Measurements from ENCODE around the gene LAYN.

DNA sequence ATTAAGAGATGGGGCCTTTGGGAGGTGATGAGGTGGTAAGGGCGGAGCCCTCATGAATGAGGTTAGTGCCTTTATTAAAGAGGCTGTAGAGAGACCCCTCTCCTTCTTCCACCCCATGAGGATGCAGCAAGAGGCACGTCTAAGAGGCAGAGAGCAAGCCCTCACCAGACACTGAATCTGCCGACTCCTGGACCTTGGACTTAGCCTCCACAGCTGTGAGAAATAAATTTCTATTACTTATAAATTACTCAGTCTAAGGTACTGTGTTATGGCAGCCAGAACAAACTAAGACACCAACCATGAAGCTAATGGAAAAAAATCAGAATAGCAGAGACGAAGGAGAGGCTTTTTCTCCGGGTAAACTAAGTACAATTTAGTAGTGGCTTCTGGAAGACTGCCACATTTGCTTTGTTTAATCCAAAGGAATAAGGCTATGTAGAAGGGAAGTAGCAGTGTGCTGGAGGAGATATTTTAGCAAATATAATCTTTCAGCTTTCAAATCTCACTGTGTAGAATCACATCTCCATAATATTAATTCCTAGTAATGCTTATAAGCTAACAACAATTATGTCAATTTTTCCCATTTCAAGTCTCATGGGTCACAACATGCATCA lies 49.5 kb downstream of the LAYN start:
- TF ChIP-seq POLR2A (IDR thresholded peaks at IDR 0.05) = no peak
- no peak for TF ChIP-seq CTCF (IDR thresholded peaks at IDR 0.05)
